ENCODE measurements around the gene ORAI2.

GRCh38 chr7:102455596-102455995 lies 22.2 kb downstream of the ORAI2 start:
- TF ChIP-seq, protein P1, sequence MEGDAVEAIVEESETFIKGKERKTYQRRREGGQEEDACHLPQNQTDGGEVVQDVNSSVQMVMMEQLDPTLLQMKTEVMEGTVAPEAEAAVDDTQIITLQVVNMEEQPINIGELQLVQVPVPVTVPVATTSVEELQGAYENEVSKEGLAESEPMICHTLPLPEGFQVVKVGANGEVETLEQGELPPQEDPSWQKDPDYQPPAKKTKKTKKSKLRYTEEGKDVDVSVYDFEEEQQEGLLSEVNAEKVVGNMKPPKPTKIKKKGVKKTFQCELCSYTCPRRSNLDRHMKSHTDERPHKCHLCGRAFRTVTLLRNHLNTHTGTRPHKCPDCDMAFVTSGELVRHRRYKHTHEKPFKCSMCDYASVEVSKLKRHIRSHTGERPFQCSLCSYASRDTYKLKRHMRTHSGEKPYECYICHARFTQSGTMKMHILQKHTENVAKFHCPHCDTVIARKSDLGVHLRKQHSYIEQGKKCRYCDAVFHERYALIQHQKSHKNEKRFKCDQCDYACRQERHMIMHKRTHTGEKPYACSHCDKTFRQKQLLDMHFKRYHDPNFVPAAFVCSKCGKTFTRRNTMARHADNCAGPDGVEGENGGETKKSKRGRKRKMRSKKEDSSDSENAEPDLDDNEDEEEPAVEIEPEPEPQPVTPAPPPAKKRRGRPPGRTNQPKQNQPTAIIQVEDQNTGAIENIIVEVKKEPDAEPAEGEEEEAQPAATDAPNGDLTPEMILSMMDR (IDR thresholded peaks at IDR 0.05; ENCODE audit: low read depth, low read length): no peak
- no peak for TF ChIP-seq EZH2phosphoT487 (IDR thresholded peaks at IDR 0.05; ENCODE audit: low read depth)

Measured in OCI-LY3 (cell line).